Stimulated activated CD4-positive, alpha-beta T cell treated with anti-CD3 and anti-CD28 coated beads, Interleukin-12 subunit alpha, Interleukin-12 subunit beta, amount 100 ng/mL, for 24 hours (primary cell): ENCODE measurements around the gene SPOCK3.
"Not testable (repeated sequence)": the region's sequence is repeated elsewhere in the genome, so short reads cannot be mapped to it uniquely, and the experiment has no call there.

Experiments
- DNase-seq, 2 experiments: peaks; one replicate each; pipeline ENCODE4 v3.0.0-alpha.2; 2020; ENCODE audit warnings: low read depth in 2 of 2

Gene SPOCK3

GRCh38 chr4:166957451-166957850 is 276.8 kb downstream of the SPOCK3 start:
- no peak for DNase-seq

- no peak for DNase-seq
These were observed 277.8 kb downstream of the SPOCK3 start for GRCh38 chr4:166956484-166956883.

GRCh38 chr4:166941629-166942028 is 292.7 kb downstream of the SPOCK3 start:
- DNase-seq: no peak

GRCh38 chr4:166930464-166930863 is 303.8 kb downstream of the SPOCK3 start:
- DNase-seq: no peak

GRCh38 chr4:166924424-166924823 is 309.9 kb downstream of the SPOCK3 start:
- no peak for DNase-seq

- DNase-seq: no peak
These were observed 320.4 kb downstream of the SPOCK3 start for GRCh38 chr4:166913926-166914325.

GRCh38 chr4:166903408-166903807 is 330.9 kb downstream of the SPOCK3 start:
- no peak for DNase-seq

GRCh38 chr4:166902941-166903340 is 331.4 kb downstream of the SPOCK3 start:
- DNase-seq: no peak

GRCh38 chr4:166896254-166896653 is 338.0 kb downstream of the SPOCK3 start:
- no peak for DNase-seq

- no peak for DNase-seq
These were observed 338.5 kb downstream of the SPOCK3 start for GRCh38 chr4:166895771-166896170.

- no peak for DNase-seq
These were observed 346.8 kb downstream of the SPOCK3 start for GRCh38 chr4:166887457-166887856.

- no peak for DNase-seq
These were observed 347.6 kb downstream of the SPOCK3 start for GRCh38 chr4:166886718-166887117.

GRCh38 chr4:166882221-166882620 is 352.1 kb downstream of the SPOCK3 start:
- no peak for DNase-seq

GRCh38 chr4:166875821-166876220 is 358.5 kb downstream of the SPOCK3 start:
- no peak for DNase-seq

- DNase-seq: no peak
These were observed 372.3 kb downstream of the SPOCK3 start for GRCh38 chr4:166862032-166862431.

- DNase-seq: not testable (repeated sequence)
These were observed 383.9 kb downstream of the SPOCK3 start for GRCh38 chr4:166850398-166850797.

GRCh38 chr4:166846939-166847338 is 387.4 kb downstream of the SPOCK3 start:
- DNase-seq: no peak

- DNase-seq: no peak
These were observed 391.5 kb downstream of the SPOCK3 start for GRCh38 chr4:166842795-166843261.

GRCh38 chr4:166839615-166840251 is 394.6 kb downstream of the SPOCK3 start:
- DNase-seq: no peak

GRCh38 chr4:166838975-166839614 is 395.2 kb downstream of the SPOCK3 start:
- no peak for DNase-seq

- DNase-seq: no peak
These were observed 397.4 kb downstream of the SPOCK3 start for GRCh38 chr4:166836865-166837264.

GRCh38 chr4:166827629-166828028 is 406.7 kb downstream of the SPOCK3 start:
- no peak for DNase-seq

GRCh38 chr4:166827167-166827566 is 407.1 kb downstream of the SPOCK3 start:
- no peak for DNase-seq

GRCh38 chr4:166823848-166824247 is 410.4 kb downstream of the SPOCK3 start:
- DNase-seq: no peak
